Fibroblast of lung (primary cell): ENCODE results near the gene SLC7A6.
"Not testable (repeated sequence)": the region's sequence is repeated elsewhere in the genome, so short reads cannot be mapped to it uniquely, and the experiment has no call there.

Source experiments
- EZH2 ChIP-seq: IDR thresholded peaks from 2 replicates; pipeline ENCODE4 v1.5.1; 2012; ENCODE audit warnings: low read length, control low read depth, mild to moderate bottlenecking; ENCODE audit errors: missing control alignments
- TF ChIP-seq, protein P1 (sequence below), 2 donors: IDR thresholded peaks in 1 of 2; conservative IDR thresholded peaks in 1 of 2; 1 replicate in 1 of 2; 2 replicates in 1 of 2; pipeline ENCODE4 v1.5.1; 2011 to 2012; ENCODE audit warnings: low read length in 2 of 2, control low read depth in 1 of 2, inconsistent platforms in 1 of 2, low read depth in 1 of 2, mild to moderate bottlenecking in 1 of 2

DNA sequence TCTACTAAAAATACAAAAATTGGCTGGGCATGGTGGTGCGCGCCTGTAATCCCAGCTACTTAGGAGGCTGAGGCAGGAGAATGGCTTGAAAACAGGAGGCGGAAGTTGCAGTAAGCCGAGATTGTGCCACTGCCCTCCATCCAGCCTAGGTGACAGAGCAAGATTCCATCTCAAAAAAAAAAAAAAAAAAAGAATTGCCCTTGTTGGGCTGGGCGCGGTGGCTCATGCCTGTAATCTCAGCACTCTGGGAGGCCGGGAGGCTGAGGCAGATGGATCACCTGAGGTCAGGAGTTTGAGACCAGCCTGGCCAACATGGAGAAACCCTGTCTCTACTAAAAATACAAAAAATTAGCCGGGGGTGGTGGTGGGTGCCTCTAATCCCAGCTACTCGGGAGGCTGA is 24.5 kb downstream of the SLC7A6 start:
- TF ChIP-seq, protein P1, sequence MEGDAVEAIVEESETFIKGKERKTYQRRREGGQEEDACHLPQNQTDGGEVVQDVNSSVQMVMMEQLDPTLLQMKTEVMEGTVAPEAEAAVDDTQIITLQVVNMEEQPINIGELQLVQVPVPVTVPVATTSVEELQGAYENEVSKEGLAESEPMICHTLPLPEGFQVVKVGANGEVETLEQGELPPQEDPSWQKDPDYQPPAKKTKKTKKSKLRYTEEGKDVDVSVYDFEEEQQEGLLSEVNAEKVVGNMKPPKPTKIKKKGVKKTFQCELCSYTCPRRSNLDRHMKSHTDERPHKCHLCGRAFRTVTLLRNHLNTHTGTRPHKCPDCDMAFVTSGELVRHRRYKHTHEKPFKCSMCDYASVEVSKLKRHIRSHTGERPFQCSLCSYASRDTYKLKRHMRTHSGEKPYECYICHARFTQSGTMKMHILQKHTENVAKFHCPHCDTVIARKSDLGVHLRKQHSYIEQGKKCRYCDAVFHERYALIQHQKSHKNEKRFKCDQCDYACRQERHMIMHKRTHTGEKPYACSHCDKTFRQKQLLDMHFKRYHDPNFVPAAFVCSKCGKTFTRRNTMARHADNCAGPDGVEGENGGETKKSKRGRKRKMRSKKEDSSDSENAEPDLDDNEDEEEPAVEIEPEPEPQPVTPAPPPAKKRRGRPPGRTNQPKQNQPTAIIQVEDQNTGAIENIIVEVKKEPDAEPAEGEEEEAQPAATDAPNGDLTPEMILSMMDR (conservative IDR thresholded peaks at IDR 0.05 in 1 of 2, IDR thresholded peaks at IDR 0.05 in 1 of 2; ENCODE audit: low read depth in 1 of 2, low read length in 2 of 2), result not testable (repeated sequence)
- not testable (repeated sequence) for TF ChIP-seq EZH2
